ENCODE results near the gene ESPNL.

DNA sequence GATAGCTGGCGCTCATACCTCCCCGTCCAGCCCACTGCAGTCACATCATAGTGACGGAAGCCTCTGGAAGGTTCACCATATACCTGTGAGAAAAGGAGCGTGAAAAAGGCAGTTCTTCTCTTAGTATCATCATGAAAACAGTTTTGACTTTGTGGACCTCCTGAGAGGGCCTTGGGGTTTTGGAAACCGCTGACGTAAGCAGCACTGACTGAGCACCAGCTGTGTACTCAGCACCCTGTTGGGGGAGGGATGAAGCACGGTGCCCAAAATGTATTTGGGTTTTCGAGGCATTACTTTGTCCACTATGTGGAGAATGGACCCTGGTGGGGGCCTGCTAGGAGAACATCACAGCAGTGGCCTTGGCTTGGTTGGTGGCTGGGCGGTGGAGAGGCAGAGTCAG lies 33.9 kb upstream of the ESPNL start:
- TF ChIP-seq CTCF (IDR thresholded peaks at IDR 0.05) (no peak), POLR2A (IDR thresholded peaks at IDR 0.05) (no peak)
